HepG2 (cell line): Measurements from ENCODE around the gene IFT172. TPM values are rescaled to one million over a fixed set of nuclear protein-coding genes. Genes with fewer than 3 reads are reported as not detected.

Experiments
- CEBPG ChIP-seq: IDR thresholded peaks from 2 replicates; pipeline ENCODE4 v1.6.1; 2016
- ELF3 ChIP-seq: IDR thresholded peaks from 2 replicates; pipeline ENCODE4 v1.6.1; 2016; ENCODE audit warnings: missing genetic modification reagents, missing compliant biosample characterization
- IRF2 ChIP-seq: IDR thresholded peaks from 2 replicates; pipeline ENCODE4 v1.6.1; 2018; ENCODE audit warnings: missing genetic modification reagents, missing compliant biosample characterization
- KMT2B ChIP-seq: IDR thresholded peaks from 2 replicates; pipeline ENCODE4 v1.6.1; 2016; ENCODE audit warnings: missing genetic modification reagents, missing compliant biosample characterization
- MAFG ChIP-seq: sonication (generic); formaldehyde crosslinking; IDR thresholded peaks from 2 replicates; pipeline ENCODE4 v1.5.1; 2020; ENCODE audit warnings: mild to moderate bottlenecking, missing genetic modification reagents
- MXI1 ChIP-seq: IDR thresholded peaks from 3 replicates; pipeline ENCODE4 v1.6.1; 2012; ENCODE audit warnings: low read depth, low read length, inconsistent platforms, borderline replicate concordance
- NFKB2 ChIP-seq: sonication (generic); formaldehyde crosslinking; IDR thresholded peaks from 2 replicates; pipeline ENCODE4 v1.4.0; 2020; ENCODE audit warnings: missing genetic modification reagents, borderline replicate concordance
- PPARG ChIP-seq: conservative IDR thresholded peaks from 2 replicates; pipeline ENCODE4 v1.6.1; 2016; ENCODE audit warnings: missing biosample characterization, missing genetic modification reagents
- RXRA ChIP-seq: sonication (generic); formaldehyde crosslinking; IDR thresholded peaks from 2 replicates; pipeline ENCODE4 v1.5.1; 2020; ENCODE audit warnings: missing genetic modification reagents
- SOX5 ChIP-seq: IDR thresholded peaks from 2 replicates; pipeline ENCODE4 v1.6.1; 2016; ENCODE audit warnings: borderline replicate concordance
- TSC22D2 ChIP-seq: sonication (generic); formaldehyde crosslinking; IDR thresholded peaks from 2 replicates; pipeline ENCODE4 v1.5.1; 2020; ENCODE audit warnings: missing genetic modification reagents, mild to moderate bottlenecking, borderline replicate concordance
- ZBTB38 ChIP-seq: sonication (generic); formaldehyde crosslinking; IDR thresholded peaks from 2 replicates; pipeline ENCODE4 v1.5.1; 2020; ENCODE audit warnings: mild to moderate bottlenecking, missing genetic modification reagents
- ZNF101 ChIP-seq: sonication (generic); formaldehyde crosslinking; IDR thresholded peaks from 2 replicates; pipeline ENCODE4 v1.4.0; 2020; ENCODE audit warnings: mild to moderate bottlenecking, low read depth, missing genetic modification reagents, borderline replicate concordance
- ZNF292 ChIP-seq: sonication (generic); formaldehyde crosslinking; IDR thresholded peaks from 2 replicates; pipeline ENCODE4 v1.8.1; 2022; ENCODE audit warnings: mild to moderate bottlenecking, low read depth, missing genetic modification reagents, borderline replicate concordance
- ZNF431 ChIP-seq: sonication (generic); formaldehyde crosslinking; IDR thresholded peaks from 2 replicates; pipeline ENCODE4 v1.9.0; 2022; ENCODE audit warnings: missing genetic modification reagents, low read depth, mild to moderate bottlenecking, borderline replicate concordance
- ZNF772 ChIP-seq: sonication (generic); formaldehyde crosslinking; IDR thresholded peaks from 2 replicates; pipeline ENCODE4 v1.5.0; 2020; ENCODE audit warnings: mild to moderate bottlenecking, missing genetic modification reagents
- ZSCAN9 ChIP-seq: IDR thresholded peaks from 2 replicates; pipeline ENCODE4 v1.6.1; 2016; ENCODE audit warnings: borderline replicate concordance
- polyA plus RNA-seq, 8 experiments: library from polyadenylated mRNA; depleted of rRNA in 3 of 8; stranded (reverse) in 7 of 8; unstranded in 1 of 8; fragments of >200 nt; fragmentation: Illumina TruSeq in 4 of 8; extraction: Trizol in 4 of 8; gene quantifications; 2 replicates each; pipeline versions ENCODE4 v1.2.1 to v1.2.3, GENCODE V29; 2011 to 2016; ENCODE audit warnings: low read depth in 4 of 8, missing spikeins in 1 of 8, mixed read lengths in 1 of 8; ENCODE audit not compliant: insufficient read depth in 1 of 8
- total RNA-seq, 5 experiments: library from RNA; depleted of rRNA; stranded (reverse); fragments of >200 nt; fragmentation: Illumina TruSeq; extraction: Trizol; gene quantifications; 2 replicates each; pipeline ENCODE4 v1.2.3, GENCODE V29; 2016; ENCODE audit warnings: low read depth in 1 of 5
- TF ChIP-seq, protein P1 (sequence below), 2 experiments: sonication (generic) in 1 of 2; formaldehyde crosslinking in 1 of 2; IDR thresholded peaks; 2 replicates each; pipeline versions ENCODE4 v1.4.0 to v1.6.1; 2018 to 2020; ENCODE audit warnings: missing genetic modification reagents in 2 of 2, borderline replicate concordance in 1 of 2, low read depth in 1 of 2, mild to moderate bottlenecking in 1 of 2, missing biosample characterization in 1 of 2
- TF ChIP-seq, protein P2 (sequence below): sonication (generic); formaldehyde crosslinking; IDR thresholded peaks from 2 replicates; pipeline ENCODE4 v1.4.0; 2020; ENCODE audit warnings: missing genetic modification reagents, mild to moderate bottlenecking, borderline replicate concordance
- TF ChIP-seq, protein P3 (sequence below): sonication (generic); formaldehyde crosslinking; IDR thresholded peaks from 2 replicates; pipeline ENCODE4 v1.5.1; 2020; ENCODE audit warnings: mild to moderate bottlenecking, missing genetic modification reagents, moderate library complexity

The IFT172 gene
- total and polyA plus RNA-seq, 2 of the 13 experiments (the other 11 are each of a cell fraction or from before 2014, with no cell fraction given): 21.6 to 35.7 TPM

DNA sequence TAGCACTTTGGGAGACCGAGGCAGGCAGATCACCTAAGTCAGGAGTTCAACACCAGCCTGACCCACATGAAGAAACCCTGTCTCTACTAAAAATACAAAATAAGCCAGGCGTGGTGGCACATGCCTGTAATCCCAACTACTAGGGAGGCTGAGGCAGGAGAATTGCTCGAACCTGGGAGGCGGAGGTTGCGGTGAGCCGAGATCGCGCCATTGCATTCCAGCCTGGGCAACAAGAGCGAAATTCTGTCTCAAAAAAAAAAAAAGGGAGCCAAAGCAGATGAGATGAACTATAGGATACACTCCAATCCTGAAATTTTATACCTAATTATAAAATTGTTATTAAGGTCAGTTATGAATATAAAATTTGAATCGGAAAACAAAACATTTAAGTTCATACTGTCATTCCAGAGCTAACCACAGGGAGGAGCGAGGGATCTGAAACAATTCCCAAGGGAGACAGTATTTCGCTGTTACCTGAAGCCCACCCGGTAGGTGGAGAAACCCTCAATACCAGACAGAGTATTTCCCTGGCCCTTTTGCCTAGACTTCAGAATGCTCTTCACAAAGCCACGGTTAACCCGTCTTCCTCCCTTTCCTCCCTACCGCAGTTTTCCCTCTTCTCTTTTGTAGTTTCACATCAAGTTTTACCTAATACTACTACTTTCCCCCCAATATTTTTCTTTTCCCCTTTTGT lies 81.6 kb downstream of the IFT172 start (continued):
- TF ChIP-seq ZNF772 (CRISPR knock-in tag) (no peak), CEBPG (CRISPR knock-in tag) (0 out of 2 replicates have a peak, but pooled peaks have one; percentile 12), ZSCAN9 (CRISPR knock-in tag) (0 out of 2 replicates have a peak, but pooled peaks have one; percentile 43), SOX5 (CRISPR knock-in tag) (0 out of 2 replicates have a peak, but pooled peaks have one; percentile 18), ZNF431 (CRISPR knock-in tag) (no peak), KMT2B (CRISPR knock-in tag) (0 out of 2 replicates have a peak, but pooled peaks have one; percentile 33), ZNF101 (CRISPR knock-in tag) (no peak), MXI1 (peak; percentile 42; the same call in 1 of the 3 replicates), RXRA (0 out of 2 replicates have a peak, but pooled peaks have one; percentile 15), ZBTB38 (CRISPR knock-in tag) (peak; percentile 79; the same call in 1 of the 2 replicates), IRF2 (CRISPR knock-in tag) (peak; percentile 65; the same call in 1 of the 2 replicates), NFKB2 (no peak), ELF3 (CRISPR knock-in tag) (0 out of 2 replicates have a peak, but pooled peaks have one; percentile 17), MAFG (CRISPR knock-in tag) (no peak), TSC22D2 (CRISPR knock-in tag) (0 out of 2 replicates have a peak, but pooled peaks have one; percentile 14), ZNF292 (CRISPR knock-in tag) (no peak), PPARG (CRISPR knock-in tag) (peak; percentile 66; the same call in 1 of the 2 replicates)
- TF ChIP-seq, protein P1, sequence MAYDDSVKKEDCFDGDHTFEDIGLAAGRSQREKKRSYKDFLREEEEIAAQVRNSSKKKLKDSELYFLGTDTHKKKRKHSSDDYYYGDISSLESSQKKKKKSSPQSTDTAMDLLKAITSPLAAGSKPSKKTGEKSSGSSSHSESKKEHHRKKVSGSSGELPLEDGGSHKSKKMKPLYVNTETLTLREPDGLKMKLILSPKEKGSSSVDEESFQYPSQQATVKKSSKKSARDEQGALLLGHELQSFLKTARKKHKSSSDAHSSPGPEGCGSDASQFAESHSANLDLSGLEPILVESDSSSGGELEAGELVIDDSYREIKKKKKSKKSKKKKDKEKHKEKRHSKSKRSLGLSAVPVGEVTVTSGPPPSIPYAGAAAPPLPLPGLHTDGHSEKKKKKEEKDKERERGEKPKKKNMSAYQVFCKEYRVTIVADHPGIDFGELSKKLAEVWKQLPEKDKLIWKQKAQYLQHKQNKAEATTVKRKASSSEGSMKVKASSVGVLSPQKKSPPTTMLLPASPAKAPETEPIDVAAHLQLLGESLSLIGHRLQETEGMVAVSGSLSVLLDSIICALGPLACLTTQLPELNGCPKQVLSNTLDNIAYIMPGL (CRISPR knock-in tag; IDR thresholded peaks at IDR 0.05; ENCODE audit: borderline replicate concordance in 1 of 2, low read depth in 1 of 2): peak in 1 of 2 experiments; percentile 69; a peak in 2 of 4 replicates
- TF ChIP-seq, protein P2, sequence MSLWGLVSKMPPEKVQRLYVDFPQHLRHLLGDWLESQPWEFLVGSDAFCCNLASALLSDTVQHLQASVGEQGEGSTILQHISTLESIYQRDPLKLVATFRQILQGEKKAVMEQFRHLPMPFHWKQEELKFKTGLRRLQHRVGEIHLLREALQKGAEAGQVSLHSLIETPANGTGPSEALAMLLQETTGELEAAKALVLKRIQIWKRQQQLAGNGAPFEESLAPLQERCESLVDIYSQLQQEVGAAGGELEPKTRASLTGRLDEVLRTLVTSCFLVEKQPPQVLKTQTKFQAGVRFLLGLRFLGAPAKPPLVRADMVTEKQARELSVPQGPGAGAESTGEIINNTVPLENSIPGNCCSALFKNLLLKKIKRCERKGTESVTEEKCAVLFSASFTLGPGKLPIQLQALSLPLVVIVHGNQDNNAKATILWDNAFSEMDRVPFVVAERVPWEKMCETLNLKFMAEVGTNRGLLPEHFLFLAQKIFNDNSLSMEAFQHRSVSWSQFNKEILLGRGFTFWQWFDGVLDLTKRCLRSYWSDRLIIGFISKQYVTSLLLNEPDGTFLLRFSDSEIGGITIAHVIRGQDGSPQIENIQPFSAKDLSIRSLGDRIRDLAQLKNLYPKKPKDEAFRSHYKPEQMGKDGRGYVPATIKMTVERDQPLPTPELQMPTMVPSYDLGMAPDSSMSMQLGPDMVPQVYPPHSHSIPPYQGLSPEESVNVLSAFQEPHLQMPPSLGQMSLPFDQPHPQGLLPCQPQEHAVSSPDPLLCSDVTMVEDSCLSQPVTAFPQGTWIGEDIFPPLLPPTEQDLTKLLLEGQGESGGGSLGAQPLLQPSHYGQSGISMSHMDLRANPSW (CRISPR knock-in tag): peak; percentile 78; the same call in 1 of the 2 replicates
- TF ChIP-seq, protein P3, sequence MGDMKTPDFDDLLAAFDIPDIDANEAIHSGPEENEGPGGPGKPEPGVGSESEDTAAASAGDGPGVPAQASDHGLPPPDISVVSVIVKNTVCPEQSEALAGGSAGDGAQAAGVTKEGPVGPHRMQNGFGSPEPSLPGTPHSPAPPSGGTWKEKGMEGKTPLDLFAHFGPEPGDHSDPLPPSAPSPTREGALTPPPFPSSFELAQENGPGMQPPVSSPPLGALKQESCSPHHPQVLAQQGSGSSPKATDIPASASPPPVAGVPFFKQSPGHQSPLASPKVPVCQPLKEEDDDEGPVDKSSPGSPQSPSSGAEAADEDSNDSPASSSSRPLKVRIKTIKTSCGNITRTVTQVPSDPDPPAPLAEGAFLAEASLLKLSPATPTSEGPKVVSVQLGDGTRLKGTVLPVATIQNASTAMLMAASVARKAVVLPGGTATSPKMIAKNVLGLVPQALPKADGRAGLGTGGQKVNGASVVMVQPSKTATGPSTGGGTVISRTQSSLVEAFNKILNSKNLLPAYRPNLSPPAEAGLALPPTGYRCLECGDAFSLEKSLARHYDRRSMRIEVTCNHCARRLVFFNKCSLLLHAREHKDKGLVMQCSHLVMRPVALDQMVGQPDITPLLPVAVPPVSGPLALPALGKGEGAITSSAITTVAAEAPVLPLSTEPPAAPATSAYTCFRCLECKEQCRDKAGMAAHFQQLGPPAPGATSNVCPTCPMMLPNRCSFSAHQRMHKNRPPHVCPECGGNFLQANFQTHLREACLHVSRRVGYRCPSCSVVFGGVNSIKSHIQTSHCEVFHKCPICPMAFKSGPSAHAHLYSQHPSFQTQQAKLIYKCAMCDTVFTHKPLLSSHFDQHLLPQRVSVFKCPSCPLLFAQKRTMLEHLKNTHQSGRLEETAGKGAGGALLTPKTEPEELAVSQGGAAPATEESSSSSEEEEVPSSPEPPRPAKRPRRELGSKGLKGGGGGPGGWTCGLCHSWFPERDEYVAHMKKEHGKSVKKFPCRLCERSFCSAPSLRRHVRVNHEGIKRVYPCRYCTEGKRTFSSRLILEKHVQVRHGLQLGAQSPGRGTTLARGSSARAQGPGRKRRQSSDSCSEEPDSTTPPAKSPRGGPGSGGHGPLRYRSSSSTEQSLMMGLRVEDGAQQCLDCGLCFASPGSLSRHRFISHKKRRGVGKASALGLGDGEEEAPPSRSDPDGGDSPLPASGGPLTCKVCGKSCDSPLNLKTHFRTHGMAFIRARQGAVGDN (CRISPR knock-in tag): 0 out of 2 replicates have a peak, but pooled peaks have one; percentile 23
